WTC11 (cell line): ENCODE data around the gene COPS6. TPM values are rescaled to one million over a fixed set of nuclear protein-coding genes. Genes with fewer than 3 reads are reported as not detected.

Experiments used
- ATAC-seq: fragments of 200-7000 bp; cut with Tn5 transposase; 2 replicates; pipeline ENCODE4 v1.10.0; 2021; ENCODE audit warnings: mild to moderate bottlenecking, moderate library complexity
- CTCF ChIA-PET: fragments of 300-600 bp; sonication (Branson Sonifier 250); formaldehyde crosslinking; loops from one replicate; lab custom pipeline; 2021; ENCODE audit warnings: antibody characterized with exemption; lab: Charles Lee
- POLR2A ChIA-PET: fragments of 350-600 bp; sonication (Branson Sonifier 250); formaldehyde crosslinking; loops from one replicate; lab custom pipeline; 2021; ENCODE audit warnings: antibody characterized with exemption; lab: Charles Lee
- DNase-seq: peaks from one replicate; pipeline ENCODE4 v3.0.0; 2021; ENCODE audit warnings: low spot score
- H3K27ac Mint-ChIP-seq: 2 replicates; pipeline ENCODE4 v1.8.0; 2021; ENCODE audit warnings: mixed read lengths
- H3K27me3 Mint-ChIP-seq: 2 replicates; pipeline ENCODE4 v1.8.0; 2021; ENCODE audit warnings: low read depth, mild to moderate bottlenecking, moderate library complexity, mixed read lengths
- H3K36me3 Mint-ChIP-seq: 2 replicates; pipeline ENCODE4 v1.8.0; 2021; ENCODE audit warnings: mixed read lengths
- H3K4me1 Mint-ChIP-seq: 2 replicates; pipeline ENCODE4 v1.8.0; 2022; ENCODE audit warnings: mixed read lengths
- H3K4me3 Mint-ChIP-seq: 2 replicates; pipeline ENCODE4 v1.8.0; 2021; ENCODE audit warnings: mild to moderate bottlenecking, moderate library complexity, mixed read lengths
- H3K9me3 Mint-ChIP-seq: 2 replicates; pipeline ENCODE4 v1.8.0; 2021; ENCODE audit warnings: mixed read lengths
- AR ChIP-seq: fragments of 250-450 bp; sonication (Bioruptor Pico); IDR thresholded peaks from 2 replicates; pipeline ENCODE4 v1.9.0; 2021; ENCODE audit warnings: mild to moderate bottlenecking
- ARID4B ChIP-seq: sonication (generic); formaldehyde crosslinking; IDR thresholded peaks from 2 replicates; pipeline ENCODE4 v1.8.0; 2023; ENCODE audit warnings: missing genetic modification reagents, mild to moderate bottlenecking, borderline replicate concordance
- CBFB ChIP-seq: sonication (generic); formaldehyde crosslinking; IDR thresholded peaks from 2 replicates; pipeline ENCODE4 v1.8.1; 2022; ENCODE audit warnings: mild to moderate bottlenecking, low read depth, missing genetic modification reagents
- CREB1 ChIP-seq: sonication (generic); formaldehyde crosslinking; IDR thresholded peaks from 2 replicates; pipeline ENCODE4 v1.8.0; 2023; ENCODE audit warnings: mild to moderate bottlenecking, missing genetic modification reagents
- CREM ChIP-seq: sonication (generic); formaldehyde crosslinking; IDR thresholded peaks from 2 replicates; pipeline ENCODE4 v1.8.1; 2022; ENCODE audit warnings: mild to moderate bottlenecking, missing genetic modification reagents, moderate library complexity
- ESRRA ChIP-seq: sonication (generic); formaldehyde crosslinking; IDR thresholded peaks from 2 replicates; pipeline ENCODE4 v1.8.1; 2022; ENCODE audit warnings: mild to moderate bottlenecking, missing genetic modification reagents, borderline replicate concordance
- ETV6 ChIP-seq: sonication (generic); formaldehyde crosslinking; IDR thresholded peaks from 2 replicates; pipeline ENCODE4 v1.8.1; 2022; ENCODE audit warnings: mild to moderate bottlenecking, missing genetic modification reagents
- FOXJ3 ChIP-seq: sonication (generic); formaldehyde crosslinking; IDR thresholded peaks from 2 replicates; pipeline ENCODE4 v1.9.0; 2021; ENCODE audit warnings: missing genetic modification reagents, mild to moderate bottlenecking, borderline replicate concordance
- FOXK1 ChIP-seq: sonication (generic); formaldehyde crosslinking; IDR thresholded peaks from 2 replicates; pipeline ENCODE4 v1.8.0; 2022; ENCODE audit warnings: mild to moderate bottlenecking, moderate library complexity, missing genetic modification reagents
- GTF2I ChIP-seq: fragments of 250-450 bp; sonication (Bioruptor Pico); conservative IDR thresholded peaks from 2 replicates; pipeline ENCODE4 v1.4.0; 2021; ENCODE audit warnings: mild to moderate bottlenecking
- MYBL2 ChIP-seq: sonication (generic); formaldehyde crosslinking; IDR thresholded peaks from 2 replicates; pipeline ENCODE4 v1.8.1; 2023; ENCODE audit warnings: mild to moderate bottlenecking, moderate library complexity, missing genetic modification reagents
- NFATC4 ChIP-seq: fragments of 250-450 bp; sonication (Bioruptor Pico); IDR thresholded peaks from 2 replicates; pipeline ENCODE4 v1.9.0; 2021; ENCODE audit warnings: mild to moderate bottlenecking
- NR1H2 ChIP-seq: sonication (generic); formaldehyde crosslinking; IDR thresholded peaks from 2 replicates; pipeline ENCODE4 v1.9.0; 2021; ENCODE audit warnings: mild to moderate bottlenecking, moderate library complexity, missing genetic modification reagents
- SOX15 ChIP-seq: fragments of 250-450 bp; sonication (Bioruptor Pico); IDR thresholded peaks from 2 replicates; pipeline ENCODE4 v1.9.0; 2021; ENCODE audit warnings: mild to moderate bottlenecking
- TEAD4 ChIP-seq: sonication (generic); formaldehyde crosslinking; IDR thresholded peaks from 2 replicates; pipeline ENCODE4 v1.8.0; 2022; ENCODE audit warnings: mild to moderate bottlenecking, missing genetic modification reagents
- ZBTB21 ChIP-seq: sonication (generic); formaldehyde crosslinking; IDR thresholded peaks from 2 replicates; pipeline ENCODE4 v1.8.1; 2023; ENCODE audit warnings: mild to moderate bottlenecking, missing genetic modification reagents, borderline replicate concordance
- ZNF121 ChIP-seq: sonication (generic); formaldehyde crosslinking; IDR thresholded peaks from 2 replicates; pipeline ENCODE4 v1.8.0; 2023; ENCODE audit warnings: missing genetic modification reagents
- ZNF138 ChIP-seq: sonication (generic); formaldehyde crosslinking; conservative IDR thresholded peaks from 2 replicates; pipeline ENCODE4 v1.8.1; 2022; ENCODE audit warnings: mild to moderate bottlenecking, moderate library complexity, missing genetic modification reagents
- ZNF396 ChIP-seq: fragments of 250-450 bp; sonication (Bioruptor Pico); IDR thresholded peaks from 2 replicates; pipeline ENCODE4 v1.8.0; 2021; ENCODE audit warnings: mild to moderate bottlenecking, moderate library complexity, borderline replicate concordance
- total RNA-seq: library from RNA; stranded (reverse); gene quantifications from 3 replicates; pipeline ENCODE4 v1.2.3, GENCODE V29; 2021
- TF ChIP-seq, protein P1 (sequence below): fragments of 250-450 bp; sonication (Bioruptor Pico); IDR thresholded peaks from 2 replicates; pipeline ENCODE4 v1.9.0; 2021; ENCODE audit warnings: moderate library complexity, mild to moderate bottlenecking, inconsistent platforms, borderline replicate concordance
- TF ChIP-seq, protein P2 (sequence below): sonication (generic); formaldehyde crosslinking; IDR thresholded peaks from 2 replicates; pipeline ENCODE4 v1.8.0; 2022; ENCODE audit warnings: mild to moderate bottlenecking, missing genetic modification reagents
- TF ChIP-seq, protein P3 (sequence below): sonication (generic); formaldehyde crosslinking; IDR thresholded peaks from 2 replicates; pipeline ENCODE4 v1.8.0; 2023; ENCODE audit warnings: missing genetic modification reagents

COPS6 gene
- total RNA-seq, 1 experiment from 2014 or later, result 118 TPM

DNA sequence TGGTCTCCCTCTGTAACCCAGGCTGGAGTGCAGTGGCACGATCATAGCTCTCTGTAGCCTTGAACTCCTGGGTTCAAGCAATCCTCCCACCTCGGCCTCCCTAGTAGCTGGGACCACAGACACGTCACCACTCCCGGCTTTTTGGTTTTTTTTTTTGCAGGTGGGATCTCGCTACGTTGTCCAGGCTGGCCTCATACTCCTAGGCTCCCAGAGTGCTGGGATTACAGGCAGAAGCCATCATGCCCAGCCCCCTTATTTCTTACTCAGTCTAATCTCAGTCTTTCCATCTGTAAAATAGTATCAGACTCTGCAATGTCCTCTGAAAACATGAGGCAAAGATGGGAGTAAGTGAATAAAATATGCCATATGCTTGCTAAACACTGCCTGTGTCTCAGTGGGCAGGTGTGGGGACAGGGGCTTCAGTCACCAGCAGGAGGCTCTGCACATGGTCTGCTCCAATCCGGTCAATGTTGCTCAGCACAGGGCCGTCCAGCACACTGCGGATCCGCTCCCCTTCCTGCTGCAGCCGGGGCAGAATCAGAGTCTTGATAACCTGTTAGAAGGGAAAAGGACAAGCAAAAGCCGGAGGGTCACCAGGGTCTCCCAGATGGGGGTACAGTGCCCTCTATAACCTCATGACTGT lies 20.9 kb downstream of the COPS6 start:
- peaks cover 58% of the 10 kb centered on the region for H3K36me3 Mint-ChIP-seq
- H3K27me3 Mint-ChIP-seq, result no peaks in the 10 kb centered on the region
- DNase-seq (no peak), ATAC-seq (peak; percentile 61)
- no peaks in the 10 kb centered on the region for H3K9me3 Mint-ChIP-seq
- no peaks in the 10 kb centered on the region for H3K4me1 Mint-ChIP-seq
- H3K4me3 Mint-ChIP-seq, result no peak overlapping the region
- TF ChIP-seq FOXJ3 (CRISPR knock-in tag) (no peak), ZNF121 (CRISPR knock-in tag) (peak; percentile 20; the same call in 1 of the 2 replicates)
- no peak overlapping the region for H3K27ac Mint-ChIP-seq
- ChIA-PET CTCF (no interaction called here), POLR2A (no interaction called here)

- H3K4me3 Mint-ChIP-seq, result no peak overlapping the region
- no peak for DNase-seq
- H3K9me3 Mint-ChIP-seq, result no peaks in the 10 kb centered on the region
- no peak overlapping the region for H3K27ac Mint-ChIP-seq
- ChIA-PET POLR2A (interaction anchor here (1.3 to 2.8 kb wide), 2 partner anchors 10 to 14 kb away, joined by 4 to 17 read pairs; partner anchors contain the start of genes AP4M1 and MCM7), CTCF (interaction anchor here (2.3 to 2.5 kb wide), 2 partner anchors 10 to 19 kb away, joined by 13 to 17 read pairs; partner anchors contain the start of genes AP4M1 and MCM7)
- H3K27me3 Mint-ChIP-seq, result no peaks in the 10 kb centered on the region
- peaks cover 58% of the 10 kb centered on the region for H3K36me3 Mint-ChIP-seq
- no peak for ATAC-seq
- TF ChIP-seq NFATC4 (CRISPR knock-in tag) (no peak), CREB1 (CRISPR knock-in tag) (no peak), SOX15 (CRISPR knock-in tag) (no peak), MYBL2 (CRISPR knock-in tag) (no peak), CREM (CRISPR knock-in tag) (no peak), ZNF138 (no peak)
- TF ChIP-seq, protein P1, sequence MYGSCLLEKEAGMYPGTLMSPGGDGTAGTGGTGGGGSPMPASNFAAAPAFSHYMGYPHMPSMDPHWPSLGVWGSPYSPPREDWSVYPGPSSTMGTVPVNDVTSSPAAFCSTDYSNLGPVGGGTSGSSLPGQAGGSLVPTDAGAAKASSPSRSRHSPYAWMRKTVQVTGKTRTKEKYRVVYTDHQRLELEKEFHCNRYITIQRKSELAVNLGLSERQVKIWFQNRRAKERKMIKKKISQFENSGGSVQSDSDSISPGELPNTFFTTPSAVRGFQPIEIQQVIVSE (CRISPR knock-in tag), result no peak
- no peaks in the 10 kb centered on the region for H3K4me1 Mint-ChIP-seq
Measured at GRCh38 chr7:100111156-100111555, 22.4 kb downstream of the COPS6 start.

DNA sequence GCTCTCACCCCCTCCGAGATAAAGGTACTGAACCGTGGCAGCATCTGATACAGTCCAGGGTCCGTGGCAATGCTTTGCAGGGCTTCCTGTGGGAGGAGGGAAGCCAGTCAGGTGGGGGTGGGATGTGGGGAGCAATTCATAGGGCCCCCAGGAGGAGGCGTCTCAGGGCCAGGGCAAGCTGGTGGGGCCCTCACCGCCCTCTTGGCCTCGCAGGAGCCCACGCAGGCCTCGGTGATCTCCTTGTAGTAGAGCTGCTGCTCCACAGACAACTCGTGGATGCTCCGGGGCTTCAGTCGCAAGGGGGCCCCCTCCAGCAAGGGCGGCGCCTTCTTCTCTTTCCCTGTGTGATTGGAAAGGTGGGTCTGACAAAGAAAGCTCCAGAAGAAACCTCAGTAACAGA lies 23.1 kb downstream of the COPS6 start:
- no peaks in the 10 kb centered on the region for H3K27me3 Mint-ChIP-seq
- peaks cover 54% of the 10 kb centered on the region for H3K36me3 Mint-ChIP-seq
- no peaks in the 10 kb centered on the region for H3K9me3 Mint-ChIP-seq
- no peak overlapping the region for H3K4me3 Mint-ChIP-seq
- ATAC-seq (no peak), DNase-seq (no peak)
- H3K27ac Mint-ChIP-seq, result no peak overlapping the region
- H3K4me1 Mint-ChIP-seq, result no peaks in the 10 kb centered on the region
- POLR2A ChIA-PET, result interaction anchor here (1.3 to 2.8 kb wide), 2 partner anchors 10 to 13 kb away, joined by 4 to 17 read pairs; partner anchors contain the start of genes AP4M1 and MCM7
- CTCF ChIA-PET, result interaction anchor here (2.3 to 2.5 kb wide), 2 partner anchors 10 to 18 kb away, joined by 13 to 17 read pairs; partner anchors contain the start of genes AP4M1 and MCM7
- TF ChIP-seq, protein P1 (CRISPR knock-in tag), result no peak
- TF ChIP-seq ZBTB21 (CRISPR knock-in tag) (no peak), CBFB (no peak), FOXK1 (CRISPR knock-in tag) (no peak), SOX15 (CRISPR knock-in tag) (no peak), ZNF396 (CRISPR knock-in tag) (no peak), NR1H2 (CRISPR knock-in tag) (no peak), ESRRA (CRISPR knock-in tag) (no peak), ETV6 (CRISPR knock-in tag) (no peak), GTF2I (CRISPR knock-in tag) (no peak), AR (no peak), ARID4B (CRISPR knock-in tag) (no peak), TEAD4 (no peak)
- TF ChIP-seq, protein P2, sequence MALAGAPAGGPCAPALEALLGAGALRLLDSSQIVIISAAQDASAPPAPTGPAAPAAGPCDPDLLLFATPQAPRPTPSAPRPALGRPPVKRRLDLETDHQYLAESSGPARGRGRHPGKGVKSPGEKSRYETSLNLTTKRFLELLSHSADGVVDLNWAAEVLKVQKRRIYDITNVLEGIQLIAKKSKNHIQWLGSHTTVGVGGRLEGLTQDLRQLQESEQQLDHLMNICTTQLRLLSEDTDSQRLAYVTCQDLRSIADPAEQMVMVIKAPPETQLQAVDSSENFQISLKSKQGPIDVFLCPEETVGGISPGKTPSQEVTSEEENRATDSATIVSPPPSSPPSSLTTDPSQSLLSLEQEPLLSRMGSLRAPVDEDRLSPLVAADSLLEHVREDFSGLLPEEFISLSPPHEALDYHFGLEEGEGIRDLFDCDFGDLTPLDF (CRISPR knock-in tag), result no peak
- TF ChIP-seq, protein P3, sequence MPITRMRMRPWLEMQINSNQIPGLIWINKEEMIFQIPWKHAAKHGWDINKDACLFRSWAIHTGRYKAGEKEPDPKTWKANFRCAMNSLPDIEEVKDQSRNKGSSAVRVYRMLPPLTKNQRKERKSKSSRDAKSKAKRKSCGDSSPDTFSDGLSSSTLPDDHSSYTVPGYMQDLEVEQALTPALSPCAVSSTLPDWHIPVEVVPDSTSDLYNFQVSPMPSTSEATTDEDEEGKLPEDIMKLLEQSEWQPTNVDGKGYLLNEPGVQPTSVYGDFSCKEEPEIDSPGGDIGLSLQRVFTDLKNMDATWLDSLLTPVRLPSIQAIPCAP (CRISPR knock-in tag), result no peak
